ENCODE measurements around the gene SIRT5. TPM values are rescaled to one million over a fixed set of nuclear protein-coding genes. Genes with fewer than 3 reads are reported as not detected.

The SIRT5 gene
- polyA plus RNA-seq, 1 donor from 2014 or later = 15.9 TPM

- H4K20me1 ChIP-seq (ENCODE audit: insufficient read depth) = no peaks in the 10 kb centered on the region
- no peak overlapping the region for H3K4me3 ChIP-seq (ENCODE audit: low read length)
- H3K27ac ChIP-seq (ENCODE audit: low read length) = no peak overlapping the region
- peaks cover 2% of the 10 kb centered on the region for H3K79me2 ChIP-seq (replicated peaks; ENCODE audit: insufficient read depth, low read length)
- no peaks in the 10 kb centered on the region for H3K9me2 ChIP-seq (ENCODE audit: insufficient read depth, low read length)
- peaks cover 4% of the 10 kb centered on the region for H3K9me3 ChIP-seq (ENCODE audit: low read length)
- no peaks in the 10 kb centered on the region for H3F3A ChIP-seq (ENCODE audit: insufficient read depth, low read length, poor library complexity, severe bottlenecking)
- no peak overlapping the region for H3K9ac ChIP-seq (ENCODE audit: low read length)
- TF ChIP-seq MXI1 (conservative IDR thresholded peaks at IDR 0.05; ENCODE audit: poor library complexity, severe bottlenecking) = no peak
- H3K36me3 ChIP-seq (ENCODE audit: insufficient read depth, low read length) = no peaks in the 10 kb centered on the region
- H3K27me3 ChIP-seq (ENCODE audit: insufficient read depth, low read depth, low read length) = no peaks in the 10 kb centered on the region
- H2AFZ ChIP-seq (ENCODE audit: low read depth, low read length) = no peak overlapping the region
- H3K4me2 ChIP-seq (ENCODE audit: low read length) = no peak overlapping the region
Measured at GRCh38 chr6:13581700-13582229, 7.4 kb downstream of the SIRT5 start.

- Histone ChIP-seq H3K27me3 (ENCODE audit: insufficient read depth, low read depth, low read length) (no peaks in the 10 kb centered on the region), H4K20me1 (ENCODE audit: insufficient read depth) (no peaks in the 10 kb centered on the region), H3K4me3 (ENCODE audit: low read length) (no peak overlapping the region), H3K9me3 (ENCODE audit: low read length) (no peaks in the 10 kb centered on the region), H3F3A (ENCODE audit: insufficient read depth, low read length, poor library complexity, severe bottlenecking) (no peaks in the 10 kb centered on the region), H3K27ac (ENCODE audit: low read length) (no peak overlapping the region), H3K9me2 (ENCODE audit: insufficient read depth, low read length) (no peaks in the 10 kb centered on the region), H3K4me2 (ENCODE audit: low read length) (no peak overlapping the region), H3K36me3 (ENCODE audit: insufficient read depth, low read length) (no peaks in the 10 kb centered on the region), H3K9ac (ENCODE audit: low read length) (no peak overlapping the region), H2AFZ (ENCODE audit: low read depth, low read length) (no peak overlapping the region), H3K79me2 (replicated peaks; ENCODE audit: insufficient read depth, low read length) (no peaks in the 10 kb centered on the region)
- TF ChIP-seq RAD21 (conservative IDR thresholded peaks at IDR 0.05) (no peak), REST (IDR thresholded peaks at IDR 0.05; ENCODE audit: borderline replicate concordance) (no peak), EP300 (conservative IDR thresholded peaks at IDR 0.05; ENCODE audit: poor library complexity, severe bottlenecking) (no peak), POLR2AphosphoS5 (IDR thresholded peaks at IDR 0.05) (no peak)
Measured at GRCh38 chr6:13586603-13587542, 12.5 kb downstream of the SIRT5 start.

- Histone ChIP-seq H3K9me2 (ENCODE audit: insufficient read depth, low read length) (no peaks in the 10 kb centered on the region), H3K36me3 (ENCODE audit: insufficient read depth, low read length) (no peaks in the 10 kb centered on the region), H2AFZ (ENCODE audit: low read depth, low read length) (no peak overlapping the region), H3K9me3 (ENCODE audit: low read length) (no peaks in the 10 kb centered on the region), H3K9ac (ENCODE audit: low read length) (no peak overlapping the region), H3K27me3 (ENCODE audit: insufficient read depth, low read depth, low read length) (no peaks in the 10 kb centered on the region), H3K4me2 (ENCODE audit: low read length) (no peak overlapping the region), H3K4me3 (ENCODE audit: low read length) (no peak overlapping the region), H4K20me1 (ENCODE audit: insufficient read depth) (no peaks in the 10 kb centered on the region), H3K79me2 (replicated peaks; ENCODE audit: insufficient read depth, low read length) (no peaks in the 10 kb centered on the region), H3K27ac (ENCODE audit: low read length) (no peak overlapping the region), H3F3A (ENCODE audit: insufficient read depth, low read length, poor library complexity, severe bottlenecking) (no peaks in the 10 kb centered on the region)
- TF ChIP-seq EZH2 (IDR thresholded peaks at IDR 0.05; ENCODE audit: borderline replicate concordance, insufficient read depth, low read length, poor library complexity, severe bottlenecking) (no peak), REST (IDR thresholded peaks at IDR 0.05; ENCODE audit: borderline replicate concordance) (no peak), POLR2AphosphoS5 (IDR thresholded peaks at IDR 0.05) (no peak), SMC3 (conservative IDR thresholded peaks at IDR 0.05; ENCODE audit: poor library complexity) (no peak), CTCF (IDR thresholded peaks at IDR 0.05; ENCODE audit: poor library complexity, severe bottlenecking) (no peak), RAD21 (conservative IDR thresholded peaks at IDR 0.05) (no peak), TAF1 (IDR thresholded peaks at IDR 0.05; ENCODE audit: low read depth) (no peak), EP300 (conservative IDR thresholded peaks at IDR 0.05; ENCODE audit: poor library complexity, severe bottlenecking) (no peak), MXI1 (conservative IDR thresholded peaks at IDR 0.05; ENCODE audit: poor library complexity, severe bottlenecking) (no peak)
Measured at GRCh38 chr6:13589801-13590200, 15.4 kb downstream of the SIRT5 start.

Data from neural cell (in vitro differentiated cells).